ENCODE data around the gene DUSP3.

- no peak for TF ChIP-seq CTCF (conservative IDR thresholded peaks at IDR 0.05)
- TF ChIP-seq EZH2 (IDR thresholded peaks at IDR 0.05; ENCODE audit: low read depth) = no peak
Observed at GRCh38 chr17:43770957-43771356, 7.8 kb downstream of the DUSP3 start.

Measured in PC-9 (cell line).